GM21717 (cell line): ENCODE data around the gene ZSCAN5A.
"Not testable (repeated sequence)": the region's sequence is repeated elsewhere in the genome, so short reads cannot be mapped to it uniquely, and the experiment has no call there.

Source experiments
- ATAC-seq: cut with Tn5 transposase; IDR thresholded peaks from one replicate; pipeline ENCODE4 v1.9.1; 2021; ENCODE audit warnings: mild to moderate bottlenecking, moderate library complexity; ENCODE audit not compliant: unreplicated experiment

The ZSCAN5A gene

GRCh38 chr19:56217039-56217949, 97.3 kb downstream of the ZSCAN5A start:
- ATAC-seq = no peak

- ATAC-seq = no peak
Observed at GRCh38 chr19:56211718-56212117, 102.9 kb downstream of the ZSCAN5A start.

- ATAC-seq = not testable (repeated sequence)
Observed at GRCh38 chr19:56210036-56210435, 104.6 kb downstream of the ZSCAN5A start.

GRCh38 chr19:56209091-56209490, 105.5 kb downstream of the ZSCAN5A start:
- ATAC-seq = no peak

- ATAC-seq = not testable (repeated sequence)
Observed at GRCh38 chr19:56207581-56207980, 107.1 kb downstream of the ZSCAN5A start.

GRCh38 chr19:56201973-56202372, 112.7 kb downstream of the ZSCAN5A start, which contains the start of gene ZSCAN5C:
Gene ZSCAN5C (plus strand): TSS chr19:56202273. CDS start chr19:56205914, 3,641 bp downstream.
- no peak for ATAC-seq

- ATAC-seq = no peak
Observed at GRCh38 chr19:56199687-56200086, 115.0 kb downstream of the ZSCAN5A start.

- ATAC-seq = not testable (repeated sequence)
Observed at GRCh38 chr19:56197646-56198045, 117.0 kb downstream of the ZSCAN5A start, which contains the start of gene ZSCAN5B. Gene ZSCAN5B (minus strand): TSS chr19:56197783. CDS start chr19:56193052, 4,731 bp downstream.

GRCh38 chr19:56193981-56194640, 120.5 kb downstream of the ZSCAN5A start:
- ATAC-seq = no peak

- ATAC-seq = no peak
Observed at GRCh38 chr19:56191711-56192110, 122.9 kb downstream of the ZSCAN5A start.

- ATAC-seq = no peak
Observed at GRCh38 chr19:56191115-56191514, 123.5 kb downstream of the ZSCAN5A start.

- no peak for ATAC-seq
Observed at GRCh38 chr19:56189785-56190184, 124.9 kb downstream of the ZSCAN5A start.

GRCh38 chr19:56177564-56178243, 136.9 kb downstream of the ZSCAN5A start:
- ATAC-seq = no peak

- no peak for ATAC-seq
Observed at GRCh38 chr19:56176881-56177280, 137.8 kb downstream of the ZSCAN5A start.

GRCh38 chr19:56176310-56176709, 138.3 kb downstream of the ZSCAN5A start:
- ATAC-seq = not testable (repeated sequence)

- ATAC-seq = not testable (repeated sequence)
Observed at GRCh38 chr19:56175861-56176307, 138.8 kb downstream of the ZSCAN5A start, which contains the start of gene GALP. Gene GALP (plus strand): TSS chr19:56176008. CDS start chr19:56177109, 1,101 bp downstream.

GRCh38 chr19:56174550-56174949, 140.1 kb downstream of the ZSCAN5A start:
- no peak for ATAC-seq

- no peak for ATAC-seq
Observed at GRCh38 chr19:56174086-56174485, 140.6 kb downstream of the ZSCAN5A start.
